HepG2 (cell line): ENCODE measurements around the gene AGBL3. TPM values are rescaled to one million over a fixed set of nuclear protein-coding genes. Genes with fewer than 3 reads are reported as not detected.
"Not testable (repeated sequence)": the region's sequence is repeated elsewhere in the genome, so short reads cannot be mapped to it uniquely, and the experiment has no call there.

Source experiments
- ATAC-seq: fragments of 200-7000 bp; cut with Tn5 transposase; 3 replicates; pipeline ENCODE4 v1.9.1; 2020; ENCODE audit warnings: mild to moderate bottlenecking, moderate library complexity
- BruUV-seq: library from RNA; stranded (reverse); fragments of 400-500 nt; replicated peaks from 2 replicates; lab custom pipeline; 2021; lab: Mats Ljungman, UMichigan
- CTCF ChIA-PET: fragments of 300-600 bp; formaldehyde crosslinking; extraction: SDS; loops from one replicate; lab custom pipeline; 2021; ENCODE audit warnings: low total read pairs, inconsistent platforms, low intra/inter-chr PET ratio; lab: Yijun Ruan, JAX
- POLR2A ChIA-PET: fragments of 350-600 bp; sonication (Branson Sonifier 250); formaldehyde crosslinking; loops from one replicate; lab custom pipeline; 2020; ENCODE audit warnings: antibody characterized with exemption, inconsistent platforms; lab: Yijun Ruan, JAX
- DNase-seq: peaks from one replicate; pipeline ENCODE4 v3.0.0-alpha.2; 2015; ENCODE audit warnings: low spot score
- FAIRE-seq: peaks from 3 replicates; lab custom pipeline; 2011; peaks lifted over from hg19 to GRCh38; lab: Jason Lieb, UNC
- H2AFZ ChIP-seq: one replicate; pipeline ENCODE4 v1.6.1; 2011; ENCODE audit warnings: low read length, inconsistent platforms
- H3K27ac ChIP-seq: fragments of 300-600 bp; 3 replicates; pipeline ENCODE4 v1.8.0; 2011; ENCODE audit warnings: mixed run types, mild to moderate bottlenecking, mixed read lengths, low read length, inconsistent platforms; ENCODE audit not compliant: insufficient read depth; ENCODE audit errors: extremely low read length
- H3K27me3 ChIP-seq, 2 experiments: fragments of 200-600 bp in 1 of 2; 2 replicates in 1 of 2; 3 replicates in 1 of 2; pipeline versions ENCODE4 v1.6.0 to v1.8.0; 2011; ENCODE audit warnings: low read length in 2 of 2, mild to moderate bottlenecking in 2 of 2, moderate library complexity in 2 of 2, inconsistent platforms in 1 of 2; ENCODE audit not compliant: insufficient read depth in 2 of 2, control insufficient read depth in 1 of 2
- H3K36me3 ChIP-seq, 2 experiments: fragments of 200-600 bp in 1 of 2; replicated peaks in 1 of 2; 2 replicates in 1 of 2; 3 replicates in 1 of 2; pipeline versions ENCODE4 v1.5.1 to v1.8.0; 2011; ENCODE audit warnings: low read length in 2 of 2, inconsistent platforms in 1 of 2; ENCODE audit not compliant: insufficient read depth in 2 of 2, control insufficient read depth in 1 of 2
- H3K4me1 ChIP-seq: 2 replicates; pipeline ENCODE4 v1.5.1; 2012; ENCODE audit warnings: low read length, inconsistent platforms; ENCODE audit not compliant: insufficient read depth
- H3K4me2 ChIP-seq: 2 replicates; pipeline ENCODE4 v1.6.0; 2011; ENCODE audit warnings: low read depth, low read length, inconsistent platforms
- H3K4me3 ChIP-seq, 3 experiments: fragments of 200-600 bp in 1 of 3; sonication (generic), shearing (Covaris generic) in 1 of 3; replicated peaks in 1 of 3; 2 replicates each; pipeline ENCODE4 v1.5.1; 2011 to 2016; ENCODE audit warnings: low read length in 3 of 3, inconsistent platforms in 2 of 3, low read depth in 2 of 3, mild to moderate bottlenecking in 2 of 3, control low read depth in 1 of 3, mixed read lengths in 1 of 3; ENCODE audit not compliant: insufficient read depth in 1 of 3
- H3K79me2 ChIP-seq: one replicate; pipeline ENCODE4 v1.6.1; 2011; ENCODE audit warnings: low read length, inconsistent platforms; ENCODE audit not compliant: insufficient read depth
- H3K9ac ChIP-seq: 2 replicates; pipeline ENCODE4 v1.6.0; 2011; ENCODE audit warnings: mild to moderate bottlenecking, low read depth, low read length, inconsistent platforms; ENCODE audit not compliant: insufficient read depth
- H3K9me3 ChIP-seq: 2 replicates; pipeline ENCODE4 v1.5.1; 2012; ENCODE audit warnings: mild to moderate bottlenecking, low read length
- H4K20me1 ChIP-seq: 2 replicates; pipeline ENCODE4 v1.6.0; 2011; ENCODE audit warnings: inconsistent platforms, mild to moderate bottlenecking, low read length, moderate library complexity; ENCODE audit not compliant: insufficient read depth
- ASH2L ChIP-seq: fragments of 300-600, 200-600 bp; sonication (generic); IDR thresholded peaks from 2 replicates; pipeline ENCODE4 v1.7.0; 2017; ENCODE audit warnings: low read depth, mild to moderate bottlenecking, moderate library complexity, mixed read lengths, low read length; ENCODE audit not compliant: insufficient read length
- MIXL1 ChIP-seq: IDR thresholded peaks from 2 replicates; pipeline ENCODE4 v1.6.1; 2016
- NFIC ChIP-seq: IDR thresholded peaks from 2 replicates; pipeline ENCODE4 v1.6.1; 2012; ENCODE audit warnings: mild to moderate bottlenecking, low read length, inconsistent platforms
- NR2C2 ChIP-seq: sonication (generic); formaldehyde crosslinking; IDR thresholded peaks from 2 replicates; pipeline ENCODE4 v1.4.0; 2020; ENCODE audit warnings: missing genetic modification reagents, mild to moderate bottlenecking, moderate library complexity, borderline replicate concordance
- NR2F1 ChIP-seq, 2 experiments: fragments of 450-650 bp in 1 of 2; formaldehyde crosslinking in 1 of 2; IDR thresholded peaks; 2 replicates each; pipeline versions ENCODE4 v1.5.0 to v1.6.1; 2016 to 2020; ENCODE audit warnings: mild to moderate bottlenecking in 1 of 2, missing compliant biosample characterization in 1 of 2, missing genetic modification reagents in 1 of 2, moderate library complexity in 1 of 2
- SOX13 ChIP-seq, 3 experiments: fragments of 450-650 bp in 1 of 3; sonication (generic) in 1 of 3; formaldehyde crosslinking in 1 of 3; IDR thresholded peaks in 2 of 3; conservative IDR thresholded peaks in 1 of 3; 2 replicates each; pipeline versions ENCODE4 v1.5.0 to v1.6.1; 2016 to 2020; ENCODE audit warnings: antibody characterized with exemption in 1 of 3, mild to moderate bottlenecking in 1 of 3, missing compliant biosample characterization in 1 of 3, missing genetic modification reagents in 1 of 3, moderate library complexity in 1 of 3
- SOX5 ChIP-seq: IDR thresholded peaks from 2 replicates; pipeline ENCODE4 v1.6.1; 2016; ENCODE audit warnings: borderline replicate concordance
- XBP1 ChIP-seq: sonication (generic); formaldehyde crosslinking; IDR thresholded peaks from 2 replicates; pipeline ENCODE4 v1.5.0; 2020; ENCODE audit warnings: missing genetic modification reagents
- ZNF337 ChIP-seq: sonication (generic); formaldehyde crosslinking; IDR thresholded peaks from 2 replicates; pipeline ENCODE4 v1.5.1; 2020; ENCODE audit warnings: missing genetic modification reagents, low read depth, mild to moderate bottlenecking, borderline replicate concordance
- ZNF510 ChIP-seq: sonication (generic); formaldehyde crosslinking; IDR thresholded peaks from 2 replicates; pipeline ENCODE4 v1.4.0; 2020; ENCODE audit warnings: low read depth, mild to moderate bottlenecking, missing genetic modification reagents
- WGBS: methylation state at CpG from one replicate; pipeline ENCODE4 v1.1.6; 2017; ENCODE audit warnings: low lambda C conversion rate; 5-methylcytosine and 5-hydroxymethylcytosine counted together
- in situ Hi-C: cut with HindIII; loops from 2 replicates; pipeline ENCODE4 v1.10.0; 2017; ENCODE audit warnings: low pct_unique_long_range_greater_than_20kb; ENCODE audit not compliant: extremely low pct_ligation_motif_present
- intact Hi-C: fragments of 100-400 bp; cut with micrococcal nuclease; formaldehyde crosslinking; loops from one replicate; pipeline ENCODE4 v1.10.0; 2022; ENCODE audit not compliant: unreplicated experiment
- polyA plus RNA-seq, 8 experiments: library from polyadenylated mRNA; depleted of rRNA in 3 of 8; stranded (reverse) in 7 of 8; unstranded in 1 of 8; fragments of >200 nt; fragmentation: Illumina TruSeq in 4 of 8; extraction: Trizol in 4 of 8; gene quantifications; 2 replicates each; pipeline versions ENCODE4 v1.2.1 to v1.2.3, GENCODE V29; 2011 to 2016; ENCODE audit warnings: low read depth in 4 of 8, missing spikeins in 1 of 8, mixed read lengths in 1 of 8; ENCODE audit not compliant: insufficient read depth in 1 of 8
- total RNA-seq, 5 experiments: library from RNA; depleted of rRNA; stranded (reverse); fragments of >200 nt; fragmentation: Illumina TruSeq; extraction: Trizol; gene quantifications; 2 replicates each; pipeline ENCODE4 v1.2.3, GENCODE V29; 2016; ENCODE audit warnings: low read depth in 1 of 5

The AGBL3 gene
- total and polyA plus RNA-seq, 2 of the 13 experiments (the other 11 are each of a cell fraction or from before 2014, with no cell fraction given): 2.2 to 7.2 TPM

DNA sequence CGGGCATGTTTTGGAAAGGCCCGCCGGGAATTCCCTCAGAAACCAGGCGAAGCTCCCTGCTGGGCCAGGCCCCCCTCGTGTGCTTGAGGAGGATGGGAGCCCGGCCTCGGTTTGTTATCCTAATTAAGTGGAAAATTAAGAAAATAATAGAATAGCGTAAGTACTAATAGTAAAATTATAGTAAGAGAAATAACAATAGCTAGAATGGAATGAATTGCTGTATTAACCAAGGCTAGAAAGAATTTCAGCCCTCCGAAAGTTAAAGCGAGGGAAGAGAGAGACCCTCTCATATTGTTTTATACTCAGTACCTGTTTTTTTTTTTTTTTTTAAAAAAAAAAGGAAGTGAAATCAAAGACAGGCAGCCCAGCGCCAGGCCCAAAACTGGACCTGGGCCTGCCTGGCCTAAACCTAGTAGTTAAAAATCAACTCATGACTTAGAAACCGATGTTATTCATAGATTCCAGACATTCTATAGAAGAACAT, 184.7 kb downstream of the AGBL3 start:
- H2AFZ ChIP-seq; H3K27me3 ChIP-seq; H4K20me1 ChIP-seq; in situ Hi-C loops; BruUV-seq; H3K9me3 ChIP-seq; FAIRE-seq; TF ChIP-seq SOX13 (IDR thresholded peaks at IDR 0.05): not testable (repeated sequence)
- Histone ChIP-seq H3K79me2 (peaks cover 62% of the 10 kb centered on the region), H3K4me3 (peak overlapping the region; percentile 70 to 97 (median 95)), H3K9ac (peak overlapping the region; percentile 92), H3K4me1 (peaks cover 53% of the 10 kb centered on the region)
- WGBS: 1% methylated on average over 12 of the region's 12 CpGs
- POLR2A ChIA-PET: interaction anchor here (0.7 to 4.4 kb wide), 19 partner anchors 9 to 525 kb away, joined by 3 to 30 read pairs (median 5); partner anchors contain the start of genes AGBL3, BPGM, TMEM140 and WDR91
- peak; percentile 11 for ATAC-seq
- TF ChIP-seq XBP1 (CRISPR knock-in tag) (0 out of 2 replicates have a peak, but pooled peaks have one; percentile 3), SOX13 (CRISPR knock-in tag; conservative IDR thresholded peaks at IDR 0.05 in 1 of 2, IDR thresholded peaks at IDR 0.05 in 1 of 2) (0 out of 4 replicates have a peak, but pooled peaks of 1 of the 2 experiments have one; percentile 19), MIXL1 (CRISPR knock-in tag) (0 out of 2 replicates have a peak, but pooled peaks have one; percentile 1), NR2F1 (CRISPR knock-in tag; IDR thresholded peaks at IDR 0.05) (peak in 1 of 2 experiments; percentile 23; a peak in 1 of 4 replicates), SOX5 (CRISPR knock-in tag) (peak; percentile 5; the same call in 1 of the 2 replicates), ZNF337 (CRISPR knock-in tag) (0 out of 2 replicates have a peak, but pooled peaks have one; percentile 11), NFIC (peak; percentile 46; the same call in 1 of the 2 replicates), ASH2L (peak; percentile 59), ZNF510 (peak; percentile 37; the same call in 1 of the 2 replicates), NR2C2 (CRISPR knock-in tag) (peak; percentile 53; the same call in 1 of the 2 replicates)
- TF ChIP-seq, all 625 proteins: peak for 10; not testable (repeated sequence) for 615
- peak overlapping the region; percentile 87 for H3K27ac ChIP-seq
- CTCF ChIA-PET: interaction anchor here (1.3 to 2.4 kb wide), 2 partner anchors 184 to 538 kb away, joined by 3 to 11 read pairs; partner anchors contain the start of gene AGBL3
- not testable (repeated sequence) for DNase-seq
- H3K4me2 ChIP-seq: peak overlapping the region; percentile 87
- H3K36me3 ChIP-seq: peaks cover 4 to 35% of the 10 kb centered on the region in 2 experiments; a peak in 4 of 5 replicates
- intact Hi-C loops: loop anchor here (2.0 to 5.0 kb wide), 3 partner anchors 16 to 279 kb away; partner anchors contain the start of gene AGBL3
